Left forelimb (tissue), 1 donor: ENCODE measurements around the gene ICA1L.

ENCODE experiments used
- DNase-seq: peaks from one replicate; pipeline ENCODE4 v3.0.0-alpha.2; 2018; ENCODE audit warnings: low spot score

Gene ICA1L

GRCh38 chr2:202782940-202783558 lies 88.5 kb downstream of the ICA1L start:
- no peak for DNase-seq

- no peak for DNase-seq
Measured at GRCh38 chr2:202780514-202781021, 91.0 kb downstream of the ICA1L start.

- no peak for DNase-seq
Measured at GRCh38 chr2:202778217-202778616, 93.3 kb downstream of the ICA1L start.

- DNase-seq: no peak
Measured at GRCh38 chr2:202774104-202774503, 97.5 kb downstream of the ICA1L start.

- no peak for DNase-seq
Measured at GRCh38 chr2:202773301-202773973, 98.1 kb downstream of the ICA1L start.

GRCh38 chr2:202771741-202772460 lies 99.7 kb downstream of the ICA1L start:
- no peak for DNase-seq

- no peak for DNase-seq
Measured at GRCh38 chr2:202771336-202771735, 100.2 kb downstream of the ICA1L start.

- DNase-seq: no peak
Measured at GRCh38 chr2:202769201-202769600, 102.4 kb downstream of the ICA1L start.

- DNase-seq: no peak
Measured at GRCh38 chr2:202768273-202768672, 103.3 kb downstream of the ICA1L start.

GRCh38 chr2:202765436-202765835 lies 106.1 kb downstream of the ICA1L start:
- DNase-seq: no peak

GRCh38 chr2:202764991-202765390 lies 106.6 kb downstream of the ICA1L start:
- no peak for DNase-seq

- no peak for DNase-seq
Measured at GRCh38 chr2:202763916-202764315, 107.7 kb downstream of the ICA1L start.

GRCh38 chr2:202762556-202762955 lies 109.0 kb downstream of the ICA1L start:
- no peak for DNase-seq

- no peak for DNase-seq
Measured at GRCh38 chr2:202760848-202761247, 110.7 kb downstream of the ICA1L start.

GRCh38 chr2:202758604-202759003 lies 113.0 kb downstream of the ICA1L start:
- DNase-seq: no peak

GRCh38 chr2:202758128-202758527 lies 113.4 kb downstream of the ICA1L start:
- DNase-seq: no peak

- DNase-seq: no peak
Measured at GRCh38 chr2:202757339-202757738, 114.2 kb downstream of the ICA1L start.

- DNase-seq: no peak
Measured at GRCh38 chr2:202756598-202756997, 115.0 kb downstream of the ICA1L start.

- DNase-seq: no peak
Measured at GRCh38 chr2:202754936-202755335, 116.6 kb downstream of the ICA1L start.

GRCh38 chr2:202752071-202752470 lies 119.5 kb downstream of the ICA1L start:
- DNase-seq: no peak

- no peak for DNase-seq
Measured at GRCh38 chr2:202750763-202751427, 120.7 kb downstream of the ICA1L start.

GRCh38 chr2:202749477-202749876 lies 122.1 kb downstream of the ICA1L start:
- no peak for DNase-seq

- DNase-seq: no peak
Measured at GRCh38 chr2:202743613-202744012, 128.0 kb downstream of the ICA1L start.
